ENCODE data around the gene SCRN2. TPM values are rescaled to one million over a fixed set of nuclear protein-coding genes. Genes with fewer than 3 reads are reported as not detected.

The SCRN2 gene
- total and polyA plus RNA-seq, 2 donors (not counting 3 experiments of a cell fraction or from before 2014, with no cell fraction given) = 31.7 to 48.9 TPM

DNA sequence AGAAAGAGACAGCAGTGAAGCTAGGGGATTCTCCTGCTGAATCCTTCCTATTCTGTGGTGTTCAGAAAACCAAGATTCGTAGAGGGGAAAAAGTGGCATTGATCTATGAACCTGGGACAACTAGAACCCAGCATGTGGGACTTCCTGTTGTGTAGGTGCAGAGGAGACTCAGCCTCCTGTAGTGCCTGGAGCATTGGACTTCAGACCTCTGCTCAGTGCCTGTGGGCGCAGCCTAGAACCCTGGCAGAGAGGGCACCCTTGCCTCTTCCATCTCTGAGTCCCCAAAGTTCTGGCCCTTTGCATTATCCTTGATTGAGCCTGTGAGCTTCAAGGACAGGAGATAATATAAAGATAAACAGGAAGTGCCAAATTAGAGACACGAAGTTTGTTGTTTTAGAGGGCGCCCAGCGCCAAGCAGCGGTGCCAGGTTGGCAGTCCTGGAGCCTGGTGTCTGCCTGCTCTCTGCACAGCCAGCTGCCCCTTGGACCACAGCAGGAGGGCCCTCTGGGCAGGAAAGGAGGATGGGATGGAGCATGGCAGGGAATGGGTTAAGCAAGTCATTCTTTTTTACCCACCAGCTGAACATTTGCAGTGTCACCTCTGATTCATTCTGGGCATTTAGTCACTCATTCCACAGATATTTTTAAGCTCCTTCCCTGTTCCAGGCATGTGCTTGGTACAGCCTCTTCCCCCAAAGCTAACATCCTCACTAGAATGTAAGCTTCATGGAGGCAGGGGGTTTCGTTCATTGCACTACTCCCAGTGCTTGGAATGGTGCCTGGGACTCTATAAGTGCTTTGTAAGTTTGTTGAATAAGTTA lies 21.8 kb upstream of the SCRN2 start:
- Histone ChIP-seq H3K4me1 (ENCODE audit: control insufficient read depth, extremely low read depth, insufficient read depth, low read length) (peaks cover 8% of the 10 kb centered on the region), H3K36me3 (ENCODE audit: control insufficient read depth in 2 of 2, extremely low read depth in 1 of 2, insufficient read depth in 2 of 2, low read length in 2 of 2) (no peaks in the 10 kb centered on the region), H2AFZ (ENCODE audit: low read depth, low read length) (peak overlapping the region; percentile 52), H3K27me3 (ENCODE audit: control insufficient read depth in 2 of 2, insufficient read depth in 2 of 2, low read length in 2 of 2) (peaks cover 0 to 3% of the 10 kb centered on the region in 2 experiments), H3K4me3 (replicated peaks in 1 of 3; ENCODE audit: insufficient read depth in 1 of 3, low read depth in 1 of 3, low read length in 3 of 3) (no peak overlapping the region), H3K9ac (replicated peaks; ENCODE audit: extremely low read depth, insufficient read depth, low read length) (no peak overlapping the region), H3K9me3 (replicated peaks; ENCODE audit: control insufficient read depth, insufficient read depth, low read length) (no peaks in the 10 kb centered on the region), H3K27ac (ENCODE audit: insufficient read depth, low read depth, low read length) (no peak overlapping the region), H3K4me2 (ENCODE audit: insufficient read depth, low read length) (no peak overlapping the region), H4K20me1 (replicated peaks; ENCODE audit: control insufficient read depth, extremely low read depth, insufficient read depth, low read length) (no peaks in the 10 kb centered on the region), H3K79me2 (ENCODE audit: control insufficient read depth, insufficient read depth, low read length) (no peaks in the 10 kb centered on the region), H3K9me1 (replicated peaks; ENCODE audit: control insufficient read depth, extremely low read depth, insufficient read depth, low read length) (no peaks in the 10 kb centered on the region)
- no TSS peak for BruUV-seq (replicated peaks)
- no peak for TF ChIP-seq GATA2 (IDR thresholded peaks at IDR 0.05; ENCODE audit: insufficient read depth, insufficient read length, low read depth, low read length)
- TF ChIP-seq POLR2AphosphoS5 (IDR thresholded peaks at IDR 0.05; ENCODE audit: insufficient read depth, low read depth, low read length) = peak; percentile 17
- peak; percentile 69 for TF ChIP-seq FOS (IDR thresholded peaks at IDR 0.05; ENCODE audit: borderline replicate concordance, insufficient read depth, low read length)
- DNase-seq (ENCODE audit: low read depth, low spot score) = no peak
- dilution Hi-C loops (cut with MboI; ENCODE audit: extremely low pct_ligation_motif_present, low sequenced_read_pairs) (no loop called here), intact Hi-C loops (cut with micrococcal nuclease) (no loop called here)
- POLR2A ChIA-PET = interaction anchor here (0.6 kb wide), 1 partner anchor 169 kb away, joined by 3 read pairs; the partner anchor contains the start of gene TBKBP1
- CTCF ChIA-PET = interaction anchor here (1.0 to 2.4 kb wide), 4 partner anchors 13 to 27 kb away, joined by 4 to 12 read pairs (median 6); partner anchors contain the start of gene SP6
- peak; percentile 59 for FAIRE-seq

DNA sequence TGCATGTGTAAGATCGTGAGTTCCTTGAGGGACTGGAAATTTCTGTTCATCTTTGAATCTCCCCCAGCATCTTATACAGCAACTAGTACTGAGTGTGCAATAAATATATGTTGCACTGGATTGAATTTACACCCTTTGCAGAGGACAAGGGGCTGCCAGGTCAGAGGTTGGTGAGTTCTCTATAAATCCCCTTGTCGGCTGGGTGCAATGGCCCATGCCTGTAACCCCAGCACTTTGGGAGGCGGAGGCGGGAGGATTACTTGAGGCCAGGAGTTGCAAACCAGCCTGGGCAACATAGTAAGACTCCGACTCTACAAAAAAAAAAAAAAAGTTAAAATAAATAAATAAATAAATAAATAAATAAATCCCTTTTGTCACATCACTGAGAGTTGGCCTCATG lies 19.3 kb upstream of the SCRN2 start:
- Histone ChIP-seq H3K9me1 (replicated peaks; ENCODE audit: control insufficient read depth, extremely low read depth, insufficient read depth, low read length) (no peaks in the 10 kb centered on the region), H3K27me3 (ENCODE audit: control insufficient read depth in 2 of 2, insufficient read depth in 2 of 2, low read length in 2 of 2) (peaks cover 0 to 3% of the 10 kb centered on the region in 2 experiments), H3K9ac (replicated peaks; ENCODE audit: extremely low read depth, insufficient read depth, low read length) (no peak overlapping the region), H3K36me3 (ENCODE audit: control insufficient read depth in 2 of 2, extremely low read depth in 1 of 2, insufficient read depth in 2 of 2, low read length in 2 of 2) (no peaks in the 10 kb centered on the region), H2AFZ (ENCODE audit: low read depth, low read length) (no peak overlapping the region), H3K9me3 (replicated peaks; ENCODE audit: control insufficient read depth, insufficient read depth, low read length) (no peaks in the 10 kb centered on the region), H3K4me1 (ENCODE audit: control insufficient read depth, extremely low read depth, insufficient read depth, low read length) (peaks cover 20% of the 10 kb centered on the region), H3K27ac (ENCODE audit: insufficient read depth, low read depth, low read length) (no peak overlapping the region), H3K4me3 (replicated peaks in 1 of 3; ENCODE audit: insufficient read depth in 1 of 3, low read depth in 1 of 3, low read length in 3 of 3) (no peak overlapping the region), H4K20me1 (replicated peaks; ENCODE audit: control insufficient read depth, extremely low read depth, insufficient read depth, low read length) (no peaks in the 10 kb centered on the region), H3K79me2 (ENCODE audit: control insufficient read depth, insufficient read depth, low read length) (no peaks in the 10 kb centered on the region), H3K4me2 (ENCODE audit: insufficient read depth, low read length) (no peak overlapping the region)
- POLR2A ChIA-PET = no interaction called here
- CTCF ChIA-PET = interaction anchor here (0.7 to 1.0 kb wide), 2 partner anchors 17 to 30 kb away, joined by 3 read pairs; no protein-coding TSS in a partner anchor
- no TSS peak for BruUV-seq (replicated peaks)
- no peak for TF ChIP-seq MAX (IDR thresholded peaks at IDR 0.05; ENCODE audit: insufficient read depth, insufficient read length)
- FAIRE-seq (no peak), DNase-seq (ENCODE audit: low read depth, low spot score) (no peak)
- intact Hi-C loops (cut with micrococcal nuclease) = no loop called here
- dilution Hi-C loops (cut with MboI; ENCODE audit: extremely low pct_ligation_motif_present, low sequenced_read_pairs) = no loop called here

Data from endothelial cell of umbilical vein (primary cell).